ACC112 (cell line): ENCODE data around the gene PLCH1.

Experiments used
- H2AFZ ChIP-seq: fragments of 200-600 bp; sonication (generic); one replicate; pipeline ENCODE4 v1.6.0; 2017; ENCODE audit warnings: antibody characterized with exemption, low read length; ENCODE audit not compliant: unreplicated experiment
- H3K27ac ChIP-seq: fragments of 200-600 bp; sonication (generic); 2 replicates; pipeline ENCODE4 v1.5.1; 2014; ENCODE audit warnings: low read depth, mild to moderate bottlenecking, antibody characterized with exemption, low read length, moderate library complexity
- H3K27me3 ChIP-seq: fragments of 200-600 bp; sonication (generic); 2 replicates; pipeline ENCODE4 v1.6.1; 2014; ENCODE audit warnings: mild to moderate bottlenecking, antibody characterized with exemption, low read length, moderate library complexity, mixed read lengths; ENCODE audit not compliant: insufficient read depth
- H3K36me3 ChIP-seq: fragments of 200-600 bp; sonication (generic); 2 replicates; pipeline ENCODE4 v1.6.1; 2016; ENCODE audit warnings: mild to moderate bottlenecking, antibody characterized with exemption, low read length, moderate library complexity, mixed read lengths; ENCODE audit not compliant: insufficient read depth
- H3K4me1 ChIP-seq: fragments of 200-600 bp; sonication (generic); one replicate; pipeline ENCODE4 v1.6.1; 2016; ENCODE audit warnings: low read length, mixed read lengths; ENCODE audit not compliant: insufficient read depth, unreplicated experiment, control insufficient read depth
- H3K4me3 ChIP-seq: fragments of 200-600 bp; sonication (generic); 2 replicates; pipeline ENCODE4 v1.5.1; 2014; ENCODE audit warnings: mild to moderate bottlenecking, low read depth, low read length
- H3K79me2 ChIP-seq: fragments of 200-600 bp; sonication (generic); one replicate; pipeline ENCODE4 v1.6.0; 2016; ENCODE audit warnings: low read length; ENCODE audit not compliant: control insufficient read depth, unreplicated experiment, insufficient read depth

PLCH1 gene

DNA sequence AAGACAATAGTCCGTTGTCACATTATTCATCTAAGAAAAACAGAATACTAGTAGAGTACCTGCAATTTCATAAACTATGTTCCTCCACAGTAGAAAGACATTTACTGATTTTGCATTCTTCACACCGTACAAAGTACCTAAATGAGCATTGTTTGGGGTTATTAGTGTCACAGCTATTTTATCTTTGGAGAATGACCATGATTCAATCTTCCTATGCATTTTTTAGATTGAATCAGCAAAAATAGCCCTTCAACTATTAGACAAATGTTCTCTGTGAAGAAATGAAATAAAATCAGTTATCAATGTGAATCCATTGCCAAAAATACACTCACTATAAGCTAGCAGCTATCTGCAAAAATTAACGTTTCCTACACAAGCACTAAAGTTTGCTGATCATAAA lies 176.6 kb downstream of the PLCH1 start:
- Histone ChIP-seq H3K27ac (no peak overlapping the region), H2AFZ (no peak overlapping the region), H3K4me3 (no peak overlapping the region), H3K79me2 (no peaks in the 10 kb centered on the region), H3K27me3 (no peaks in the 10 kb centered on the region), H3K36me3 (no peaks in the 10 kb centered on the region), H3K4me1 (no peaks in the 10 kb centered on the region)

DNA sequence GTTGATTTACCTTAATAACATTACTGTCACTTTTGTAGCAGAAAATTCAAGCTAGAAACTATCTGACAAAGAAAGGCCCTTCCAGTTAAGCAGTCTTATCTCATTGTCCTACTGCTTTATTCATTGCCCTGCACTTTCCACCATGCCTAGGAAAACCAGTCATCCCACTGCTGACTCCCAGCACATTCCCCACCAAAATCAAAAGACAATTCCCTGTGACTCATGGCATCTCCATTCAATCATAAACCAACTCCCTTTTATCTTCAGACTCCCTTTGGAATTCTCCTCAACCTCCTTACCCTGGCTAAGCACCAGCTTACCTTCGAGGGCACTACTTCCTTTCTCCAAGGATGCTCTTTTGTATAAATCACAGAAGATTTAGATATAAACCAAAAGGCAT lies 184.3 kb downstream of the PLCH1 start:
- Histone ChIP-seq H3K79me2 (no peaks in the 10 kb centered on the region), H3K36me3 (no peaks in the 10 kb centered on the region), H2AFZ (no peak overlapping the region), H3K27ac (no peak overlapping the region), H3K4me3 (no peak overlapping the region), H3K27me3 (no peaks in the 10 kb centered on the region), H3K4me1 (no peaks in the 10 kb centered on the region)

DNA sequence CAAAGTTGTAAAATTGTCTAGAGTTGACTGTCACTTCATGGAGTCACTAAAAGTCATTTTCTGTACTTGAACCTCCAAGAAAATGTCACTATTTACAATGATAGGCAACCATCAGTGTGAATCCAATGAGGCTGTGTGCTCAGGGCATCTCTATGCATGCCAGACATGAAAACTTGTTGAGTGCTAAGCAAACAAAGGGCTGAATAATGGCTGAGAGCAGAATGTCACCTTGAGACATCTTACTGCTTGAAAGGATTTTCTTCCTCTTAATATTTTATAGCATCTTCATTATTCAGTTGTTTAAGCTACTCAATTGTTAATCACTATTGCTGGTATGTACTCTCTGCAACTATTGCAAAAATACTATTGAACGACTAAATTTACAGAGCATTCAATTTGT lies 184.7 kb downstream of the PLCH1 start:
- H3K4me3 ChIP-seq, result no peak overlapping the region
- no peaks in the 10 kb centered on the region for H3K36me3 ChIP-seq
- no peaks in the 10 kb centered on the region for H3K27me3 ChIP-seq
- no peak overlapping the region for H2AFZ ChIP-seq
- H3K27ac ChIP-seq, result no peak overlapping the region
- no peaks in the 10 kb centered on the region for H3K4me1 ChIP-seq
- no peaks in the 10 kb centered on the region for H3K79me2 ChIP-seq

DNA sequence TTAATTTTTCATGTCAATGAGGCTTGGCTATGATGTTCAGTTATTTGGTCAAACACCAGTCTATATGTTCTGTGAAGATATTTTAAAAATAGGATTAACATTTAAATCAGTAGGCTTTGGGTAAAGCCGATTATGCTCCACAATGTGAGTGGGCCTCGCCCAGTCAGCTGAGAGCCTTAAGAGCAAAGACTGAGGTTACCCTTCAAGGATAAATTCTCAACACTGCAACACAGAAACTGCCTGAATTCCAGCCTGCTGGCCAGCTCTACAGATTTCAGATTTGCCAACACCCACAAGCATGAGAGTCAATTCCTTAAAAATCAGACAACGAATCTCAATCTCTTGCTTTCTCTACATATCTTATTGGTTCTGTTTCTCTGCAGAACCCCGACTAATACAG lies 188.3 kb downstream of the PLCH1 start:
- no peak overlapping the region for H3K4me3 ChIP-seq
- no peaks in the 10 kb centered on the region for H3K36me3 ChIP-seq
- H3K27ac ChIP-seq, result no peak overlapping the region
- H3K79me2 ChIP-seq, result no peaks in the 10 kb centered on the region
- H3K4me1 ChIP-seq, result no peaks in the 10 kb centered on the region
- no peak overlapping the region for H2AFZ ChIP-seq
- no peaks in the 10 kb centered on the region for H3K27me3 ChIP-seq

DNA sequence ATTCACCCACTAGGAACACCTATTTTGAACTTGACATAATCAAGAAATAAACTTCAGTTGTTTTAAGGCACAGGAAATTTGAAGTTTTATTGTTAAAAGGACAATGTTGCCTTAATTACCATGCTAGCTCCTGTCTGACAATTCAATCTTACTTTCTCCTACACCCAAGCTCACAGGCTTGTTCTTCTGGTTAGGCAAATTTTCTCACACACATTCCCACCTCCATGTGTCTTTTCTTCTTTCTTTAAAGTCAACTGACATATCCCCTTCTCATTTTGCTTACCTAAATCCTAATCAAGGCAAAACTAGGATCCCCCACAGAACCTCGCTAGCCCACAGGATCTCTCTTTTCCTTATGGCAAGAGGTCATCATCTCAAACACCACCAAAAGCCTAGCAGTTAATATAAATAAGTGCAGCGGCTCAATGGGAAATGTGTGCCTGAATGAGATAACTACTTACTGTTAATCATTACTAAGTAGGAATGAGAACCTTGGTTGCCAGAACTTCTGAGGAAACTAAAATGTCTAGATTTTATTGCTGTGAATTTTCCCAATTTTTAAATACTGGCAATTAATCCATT lies 189.3 kb downstream of the PLCH1 start:
- Histone ChIP-seq H3K27ac (no peak overlapping the region), H3K36me3 (no peaks in the 10 kb centered on the region), H3K27me3 (no peaks in the 10 kb centered on the region)

DNA sequence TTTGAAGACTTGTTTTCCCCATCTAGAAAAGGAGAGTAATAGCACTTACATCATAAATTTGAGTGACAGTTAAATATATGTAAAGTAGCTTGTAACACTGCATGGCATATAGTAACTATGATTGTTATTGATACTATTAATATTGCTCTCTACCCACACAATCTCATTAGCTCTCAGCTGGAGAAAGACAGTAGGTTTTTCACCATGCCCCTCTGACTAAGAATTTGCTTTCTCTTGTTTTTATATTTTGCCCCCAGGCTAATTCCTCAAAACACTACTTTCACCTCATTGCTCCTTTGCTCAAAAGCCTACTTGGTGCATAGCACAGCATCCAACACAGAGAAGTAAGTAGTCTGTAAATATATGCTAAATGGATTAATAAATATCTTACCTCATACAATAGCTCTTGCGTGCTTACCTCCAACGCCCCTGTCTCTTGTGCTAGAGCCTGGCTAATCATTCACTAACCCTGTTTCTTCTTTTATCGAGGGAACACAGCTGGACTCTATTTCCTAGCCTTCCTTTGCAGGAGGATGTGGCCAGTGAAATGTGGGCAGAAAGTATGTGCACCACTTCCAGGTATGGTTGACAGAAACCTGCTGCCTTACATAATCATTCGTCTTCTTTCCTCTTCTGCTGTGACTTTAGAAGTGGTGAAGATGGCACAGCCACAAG lies 190.0 kb downstream of the PLCH1 start:
- Histone ChIP-seq H3K4me1 (no peaks in the 10 kb centered on the region), H3K79me2 (no peaks in the 10 kb centered on the region), H2AFZ (no peak overlapping the region), H3K27me3 (no peaks in the 10 kb centered on the region), H3K36me3 (no peaks in the 10 kb centered on the region), H3K4me3 (no peak overlapping the region), H3K27ac (no peak overlapping the region)

More for the DNA sequence above, 189.3 kb downstream of the PLCH1 start:
- no peaks in the 10 kb centered on the region for H3K79me2 ChIP-seq
- no peaks in the 10 kb centered on the region for H3K4me1 ChIP-seq
- H3K4me3 ChIP-seq, result no peak overlapping the region
- no peak overlapping the region for H2AFZ ChIP-seq

DNA sequence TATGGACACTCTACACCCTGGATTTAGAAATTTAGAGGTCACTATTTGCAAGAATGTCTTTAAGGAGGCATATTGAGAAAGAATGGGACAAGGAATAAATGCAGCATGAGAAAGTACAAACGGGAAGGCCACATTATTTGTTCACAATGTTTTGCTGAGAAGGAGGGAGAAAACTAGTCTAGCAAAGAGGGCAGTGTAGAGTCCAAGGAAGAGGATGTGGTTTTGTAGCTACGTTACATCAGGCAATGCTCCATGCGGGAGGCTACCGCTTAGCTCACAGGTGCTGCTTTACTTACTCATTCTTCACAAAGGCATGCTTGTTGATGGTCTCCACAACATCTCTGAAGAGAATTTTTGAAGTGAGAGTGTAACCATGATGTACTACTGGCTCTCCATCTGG lies 191.1 kb downstream of the PLCH1 start:
- Histone ChIP-seq H2AFZ (no peak overlapping the region), H3K4me3 (no peak overlapping the region), H3K27me3 (no peaks in the 10 kb centered on the region), H3K27ac (no peak overlapping the region), H3K36me3 (no peaks in the 10 kb centered on the region), H3K79me2 (no peaks in the 10 kb centered on the region), H3K4me1 (no peaks in the 10 kb centered on the region)

DNA sequence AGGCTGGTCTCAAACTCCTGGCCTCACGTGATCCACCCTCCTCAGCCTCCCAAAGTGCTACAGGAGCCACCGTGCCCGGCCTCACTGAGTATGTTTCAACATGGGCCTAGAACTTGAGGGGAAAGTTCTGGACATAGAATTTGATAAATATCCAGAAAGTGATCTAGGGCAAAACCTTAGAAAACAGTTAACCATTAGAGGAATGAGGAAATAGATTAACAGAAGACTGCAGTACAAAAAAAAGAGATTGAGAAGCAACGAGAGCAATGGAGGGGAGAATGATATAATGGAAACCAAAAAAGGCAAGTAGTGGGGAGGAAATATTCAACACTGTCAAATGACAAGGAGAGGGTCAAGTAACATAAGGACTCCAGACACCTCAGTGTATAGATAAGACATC lies 191.5 kb downstream of the PLCH1 start:
- H3K27me3 ChIP-seq, result no peaks in the 10 kb centered on the region
- H3K4me3 ChIP-seq, result no peak overlapping the region
- no peaks in the 10 kb centered on the region for H3K36me3 ChIP-seq
- no peak overlapping the region for H3K27ac ChIP-seq
- H2AFZ ChIP-seq, result no peak overlapping the region
- no peaks in the 10 kb centered on the region for H3K79me2 ChIP-seq
- no peaks in the 10 kb centered on the region for H3K4me1 ChIP-seq

DNA sequence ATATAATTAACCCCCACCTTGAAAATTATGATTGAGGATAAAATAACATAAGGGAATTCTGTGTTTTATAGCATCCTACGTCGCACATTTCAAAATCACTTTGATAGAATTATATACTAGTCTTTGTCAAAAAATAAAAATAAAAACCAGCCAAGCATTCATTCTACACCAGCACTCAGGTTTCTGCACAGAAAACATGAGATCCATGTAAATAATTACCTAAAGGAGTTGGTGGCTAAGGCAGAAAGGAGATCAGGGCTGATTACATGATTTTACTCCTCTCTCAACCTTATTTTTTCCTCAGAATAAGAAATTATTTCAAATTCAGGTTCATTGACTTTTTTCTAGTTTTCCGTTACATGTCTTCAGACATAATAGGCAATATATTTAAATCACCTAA lies 194.5 kb downstream of the PLCH1 start:
- Histone ChIP-seq H3K36me3 (no peaks in the 10 kb centered on the region), H3K27ac (no peak overlapping the region), H3K27me3 (no peaks in the 10 kb centered on the region), H3K79me2 (no peaks in the 10 kb centered on the region), H3K4me3 (no peak overlapping the region), H3K4me1 (no peaks in the 10 kb centered on the region), H2AFZ (no peak overlapping the region)

DNA sequence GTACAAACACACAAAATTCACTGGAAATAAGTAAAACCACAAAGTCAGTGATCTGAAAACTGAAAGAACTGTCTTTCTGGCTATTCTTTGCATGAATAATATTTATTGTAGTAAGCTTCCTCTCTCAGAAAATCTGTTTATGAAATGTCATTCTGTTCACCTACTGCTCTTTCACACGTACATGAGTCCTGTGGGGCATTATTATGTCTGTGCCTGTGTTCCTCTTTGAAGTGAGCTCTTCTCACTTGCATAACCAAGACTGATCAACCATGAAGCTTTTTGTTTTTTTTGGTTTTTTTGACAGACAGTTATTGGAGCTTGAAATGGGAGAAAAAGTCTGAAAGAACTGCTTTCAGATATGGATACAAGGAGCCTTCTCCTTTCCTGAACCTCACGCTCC lies 195.8 kb downstream of the PLCH1 start:
- no peaks in the 10 kb centered on the region for H3K36me3 ChIP-seq
- no peaks in the 10 kb centered on the region for H3K4me1 ChIP-seq
- no peak overlapping the region for H2AFZ ChIP-seq
- H3K79me2 ChIP-seq, result no peaks in the 10 kb centered on the region
- H3K27me3 ChIP-seq, result no peaks in the 10 kb centered on the region
- H3K27ac ChIP-seq, result no peak overlapping the region
- no peak overlapping the region for H3K4me3 ChIP-seq

DNA sequence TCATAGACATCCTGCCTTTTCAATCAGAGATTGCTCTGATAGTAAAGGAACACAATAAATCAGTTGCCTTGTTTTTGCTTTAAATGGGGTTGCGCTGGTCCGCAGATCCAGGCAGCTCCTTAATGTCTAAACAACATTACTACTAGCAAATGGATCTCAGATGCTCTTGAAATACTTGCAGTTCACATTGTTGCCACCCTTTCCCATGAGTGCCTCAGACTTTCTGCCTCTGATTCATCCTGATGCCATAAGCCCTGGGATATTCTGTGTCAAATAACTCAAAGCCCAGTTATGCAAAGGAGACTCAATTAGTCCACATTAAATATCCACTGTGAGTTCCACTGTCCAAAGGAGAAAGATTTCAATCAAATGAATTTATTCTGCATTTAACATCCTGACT lies 196.7 kb downstream of the PLCH1 start:
- Histone ChIP-seq H3K79me2 (no peaks in the 10 kb centered on the region), H3K27me3 (no peaks in the 10 kb centered on the region), H3K4me1 (no peaks in the 10 kb centered on the region), H3K36me3 (no peaks in the 10 kb centered on the region), H3K27ac (no peak overlapping the region), H3K4me3 (no peak overlapping the region), H2AFZ (no peak overlapping the region)
